Measurements from ENCODE around the gene HOXC5.
"Not testable (repeated sequence)": the region's sequence is repeated elsewhere in the genome, so short reads cannot be mapped to it uniquely, and the experiment has no call there.

The HOXC5 gene

DNA sequence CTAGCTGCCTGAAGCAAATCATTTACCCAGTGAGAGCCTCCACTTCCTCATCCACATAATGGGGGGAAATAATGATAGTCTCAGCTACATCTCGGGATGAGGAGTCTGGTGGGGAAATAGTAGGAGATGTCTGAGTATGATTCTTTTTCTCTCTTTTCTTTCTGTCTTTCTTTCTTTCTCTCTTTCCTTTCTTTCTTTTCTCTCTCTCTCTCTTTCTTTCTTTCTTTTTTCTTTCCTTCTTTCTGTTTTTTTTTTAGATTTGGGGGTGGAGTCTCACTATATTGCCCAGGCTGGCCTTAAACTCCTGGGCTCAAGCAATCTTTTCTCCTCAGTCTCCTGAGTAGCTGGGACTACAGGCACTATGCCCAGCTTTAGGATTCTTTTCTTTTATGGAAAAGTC lies 33.6 kb downstream of the HOXC5 start:
- Histone ChIP-seq H3K4me3 (ENCODE audit: low read depth, low read length) (no peak overlapping the region), H3K36me3 (replicated peaks) (no peaks in the 10 kb centered on the region), H3K27ac (no peak overlapping the region), H3K27me3 (replicated peaks) (peaks cover 10% of the 10 kb centered on the region)
- no peak for DNase-seq
- in situ Hi-C loops (cut with HindIII; ENCODE audit: low pct_ligation_motif_present, low sequenced_read_pairs): no loop called here
- TF ChIP-seq, protein P1, sequence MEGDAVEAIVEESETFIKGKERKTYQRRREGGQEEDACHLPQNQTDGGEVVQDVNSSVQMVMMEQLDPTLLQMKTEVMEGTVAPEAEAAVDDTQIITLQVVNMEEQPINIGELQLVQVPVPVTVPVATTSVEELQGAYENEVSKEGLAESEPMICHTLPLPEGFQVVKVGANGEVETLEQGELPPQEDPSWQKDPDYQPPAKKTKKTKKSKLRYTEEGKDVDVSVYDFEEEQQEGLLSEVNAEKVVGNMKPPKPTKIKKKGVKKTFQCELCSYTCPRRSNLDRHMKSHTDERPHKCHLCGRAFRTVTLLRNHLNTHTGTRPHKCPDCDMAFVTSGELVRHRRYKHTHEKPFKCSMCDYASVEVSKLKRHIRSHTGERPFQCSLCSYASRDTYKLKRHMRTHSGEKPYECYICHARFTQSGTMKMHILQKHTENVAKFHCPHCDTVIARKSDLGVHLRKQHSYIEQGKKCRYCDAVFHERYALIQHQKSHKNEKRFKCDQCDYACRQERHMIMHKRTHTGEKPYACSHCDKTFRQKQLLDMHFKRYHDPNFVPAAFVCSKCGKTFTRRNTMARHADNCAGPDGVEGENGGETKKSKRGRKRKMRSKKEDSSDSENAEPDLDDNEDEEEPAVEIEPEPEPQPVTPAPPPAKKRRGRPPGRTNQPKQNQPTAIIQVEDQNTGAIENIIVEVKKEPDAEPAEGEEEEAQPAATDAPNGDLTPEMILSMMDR (IDR thresholded peaks at IDR 0.05; ENCODE audit: low read depth, low read length, missing control alignments): no peak

DNA sequence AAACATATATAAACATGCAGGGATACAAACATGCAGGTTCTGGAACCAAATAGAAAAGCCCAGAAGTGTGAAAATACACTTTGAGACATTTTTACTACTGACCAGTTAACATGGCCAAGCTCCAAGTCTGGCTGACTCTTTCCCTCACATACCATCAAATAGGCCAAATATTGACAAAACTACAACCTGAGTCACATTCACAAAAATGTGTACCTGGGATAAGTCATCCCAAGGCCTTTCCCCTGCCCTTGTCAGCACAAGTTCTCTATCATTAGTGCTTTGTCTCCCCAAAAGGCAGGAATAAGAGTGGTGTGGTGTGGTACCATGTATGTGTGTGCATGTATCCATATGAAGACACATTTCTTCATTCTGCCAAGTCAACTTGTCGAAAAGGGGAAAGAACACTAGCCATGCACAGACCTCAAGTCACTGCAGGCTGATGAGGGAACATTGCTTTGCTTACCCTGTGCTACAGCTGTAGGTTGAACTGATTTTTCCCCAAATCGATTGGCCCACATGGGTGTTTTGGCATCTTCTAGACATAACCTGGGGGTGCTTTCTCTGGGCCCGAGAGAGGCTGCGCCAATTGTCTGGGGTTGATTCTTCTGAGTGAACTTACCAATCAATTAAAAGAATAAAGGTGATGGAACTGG lies 35.7 kb downstream of the HOXC5 start:
- Histone ChIP-seq H3K4me3 (ENCODE audit: low read depth, low read length) (no peak overlapping the region), H3K27ac (no peak overlapping the region), H3K36me3 (replicated peaks) (no peaks in the 10 kb centered on the region), H3K27me3 (replicated peaks) (peaks cover 6% of the 10 kb centered on the region)
- no peak for DNase-seq
- TF ChIP-seq, protein P1 (IDR thresholded peaks at IDR 0.05; ENCODE audit: low read depth, low read length, missing control alignments): no peak
- in situ Hi-C loops (cut with HindIII; ENCODE audit: low pct_ligation_motif_present, low sequenced_read_pairs): no loop called here

DNA sequence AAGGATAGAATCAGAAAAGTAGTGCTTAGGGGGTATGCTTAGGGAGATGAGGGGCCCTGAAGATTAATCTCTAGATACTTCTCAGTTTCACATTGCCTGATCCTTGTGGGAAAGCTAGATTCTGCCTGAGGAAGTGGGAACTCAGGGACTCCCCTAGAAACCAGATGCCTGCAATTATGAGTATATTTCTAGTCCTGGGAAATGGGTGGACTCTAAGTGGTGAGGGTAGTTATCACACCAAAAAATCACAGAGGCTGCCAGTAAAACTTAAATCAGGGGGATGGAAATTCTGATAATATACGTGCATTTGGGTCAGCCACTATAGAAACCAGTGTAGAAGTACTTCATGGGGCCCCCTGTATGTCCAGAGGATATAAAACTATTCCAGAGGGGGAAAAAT lies 39.1 kb downstream of the HOXC5 start:
- in situ Hi-C loops (cut with HindIII; ENCODE audit: low pct_ligation_motif_present, low sequenced_read_pairs): no loop called here
- TF ChIP-seq, protein P1 (IDR thresholded peaks at IDR 0.05; ENCODE audit: low read depth, low read length, missing control alignments): no peak
- DNase-seq: no peak
- Histone ChIP-seq H3K4me3 (ENCODE audit: low read depth, low read length) (no peak overlapping the region), H3K27me3 (replicated peaks) (peaks cover 10% of the 10 kb centered on the region), H3K27ac (no peak overlapping the region), H3K36me3 (replicated peaks) (no peaks in the 10 kb centered on the region)

- H3K36me3 ChIP-seq (replicated peaks): no peaks in the 10 kb centered on the region
- TF ChIP-seq, protein P1 (IDR thresholded peaks at IDR 0.05; ENCODE audit: low read depth, low read length, missing control alignments): no peak
- no peak overlapping the region for H3K4me3 ChIP-seq (ENCODE audit: low read depth, low read length)
- H3K27me3 ChIP-seq (replicated peaks): peaks cover 11% of the 10 kb centered on the region
- DNase-seq: no peak
- H3K27ac ChIP-seq: no peak overlapping the region
- in situ Hi-C loops (cut with HindIII; ENCODE audit: low pct_ligation_motif_present, low sequenced_read_pairs): no loop called here
Measured at GRCh38 chr12:54074308-54074707, 41.5 kb downstream of the HOXC5 start.

GRCh38 chr12:54075409-54075808 lies 42.6 kb downstream of the HOXC5 start:
- H3K36me3 ChIP-seq (replicated peaks): no peaks in the 10 kb centered on the region
- DNase-seq: no peak
- H3K27ac ChIP-seq: no peak overlapping the region
- no peak overlapping the region for H3K4me3 ChIP-seq (ENCODE audit: low read depth, low read length)
- TF ChIP-seq, protein P1 (IDR thresholded peaks at IDR 0.05; ENCODE audit: low read depth, low read length, missing control alignments): no peak
- peaks cover 18% of the 10 kb centered on the region for H3K27me3 ChIP-seq (replicated peaks)
- in situ Hi-C loops (cut with HindIII; ENCODE audit: low pct_ligation_motif_present, low sequenced_read_pairs): no loop called here

GRCh38 chr12:54075974-54076373 lies 43.1 kb downstream of the HOXC5 start:
- TF ChIP-seq, protein P1 (IDR thresholded peaks at IDR 0.05; ENCODE audit: low read depth, low read length, missing control alignments): no peak
- H3K27ac ChIP-seq: no peak overlapping the region
- no peak for DNase-seq
- no peak overlapping the region for H3K4me3 ChIP-seq (ENCODE audit: low read depth, low read length)
- peaks cover 19% of the 10 kb centered on the region for H3K27me3 ChIP-seq (replicated peaks)
- H3K36me3 ChIP-seq (replicated peaks): no peaks in the 10 kb centered on the region
- in situ Hi-C loops (cut with HindIII; ENCODE audit: low pct_ligation_motif_present, low sequenced_read_pairs): no loop called here

GRCh38 chr12:54077843-54078242 lies 45.0 kb downstream of the HOXC5 start:
- H3K4me3 ChIP-seq (ENCODE audit: low read depth, low read length); in situ Hi-C loops (cut with HindIII; ENCODE audit: low pct_ligation_motif_present, low sequenced_read_pairs); DNase-seq; H3K36me3 ChIP-seq (replicated peaks); H3K27ac ChIP-seq: not testable (repeated sequence)
- peaks cover 22% of the 10 kb centered on the region for H3K27me3 ChIP-seq (replicated peaks)

GRCh38 chr12:54079115-54079514 lies 46.3 kb downstream of the HOXC5 start:
- H3K27ac ChIP-seq; DNase-seq; H3K36me3 ChIP-seq (replicated peaks); in situ Hi-C loops (cut with HindIII; ENCODE audit: low pct_ligation_motif_present, low sequenced_read_pairs); H3K4me3 ChIP-seq (ENCODE audit: low read depth, low read length): not testable (repeated sequence)
- peaks cover 25% of the 10 kb centered on the region for H3K27me3 ChIP-seq (replicated peaks)
